Naive thymus-derived CD4-positive, alpha-beta T cell (primary cell): ENCODE measurements around the gene SP7. TPM values are rescaled to one million over a fixed set of nuclear protein-coding genes. Genes with fewer than 3 reads are reported as not detected.

Source experiments
- ATAC-seq: fragments of 150-1000 bp; cut with Tn5 transposase; 2 replicates; pipeline ENCODE4 v1.10.0; 2021; ENCODE audit warnings: mild to moderate bottlenecking, moderate library complexity
- CTCF ChIA-PET: fragments of 350-600 bp; sonication (Branson Sonifier 250); formaldehyde crosslinking; loops from one replicate; lab custom pipeline; 2021; ENCODE audit warnings: antibody characterized with exemption; lab: Charles Lee
- POLR2A ChIA-PET: fragments of 350-600 bp; sonication (Branson Sonifier 250); formaldehyde crosslinking; loops from one replicate; lab custom pipeline; 2021; ENCODE audit warnings: antibody characterized with exemption, inconsistent platforms; lab: Charles Lee
- DNase-seq, 9 donors: peaks; one replicate each; pipeline versions ENCODE4 v3.0.0 to v3.0.0-alpha.2; 2020 to 2022; ENCODE audit warnings: mixed read lengths in 1 of 9
- H3K27ac ChIP-seq: one replicate; pipeline ENCODE4 v1.7.0; 2013; ENCODE audit warnings: mild to moderate bottlenecking, low read depth, low read length, moderate library complexity
- H3K27me3 ChIP-seq, 2 donors: one replicate each; pipeline ENCODE4 v1.7.0; 2013; ENCODE audit warnings: low read length in 2 of 2, mild to moderate bottlenecking in 2 of 2, moderate library complexity in 2 of 2; ENCODE audit not compliant: control insufficient read depth in 2 of 2, insufficient read depth in 2 of 2
- H3K36me3 ChIP-seq, 3 experiments: 1 replicate in 2 of 3; 2 replicates in 1 of 3; pipeline ENCODE4 v1.7.0; 2013; ENCODE audit warnings: low read length in 3 of 3, mild to moderate bottlenecking in 3 of 3, moderate library complexity in 1 of 3; ENCODE audit not compliant: insufficient read depth in 3 of 3, control insufficient read depth in 2 of 3
- H3K4me1 ChIP-seq, 2 donors: one replicate each; pipeline ENCODE4 v1.7.0; 2013; ENCODE audit warnings: low read length in 2 of 2, mild to moderate bottlenecking in 2 of 2, moderate library complexity in 1 of 2; ENCODE audit not compliant: control insufficient read depth in 2 of 2, insufficient read depth in 2 of 2
- H3K4me3 ChIP-seq: 2 replicates; pipeline ENCODE4 v1.7.0; 2013; ENCODE audit warnings: mild to moderate bottlenecking, low read length
- H3K9me3 ChIP-seq, 3 experiments: 1 replicate in 2 of 3; 2 replicates in 1 of 3; pipeline ENCODE4 v1.7.0; 2013; ENCODE audit warnings: low read length in 3 of 3; ENCODE audit not compliant: control insufficient read depth in 2 of 3
- H3K27ac Mint-ChIP-seq, 9 donors: one replicate each; pipeline ENCODE4 v1.8.0; 2020 to 2022; ENCODE audit warnings: mixed read lengths in 9 of 9, mild to moderate bottlenecking in 8 of 9, moderate library complexity in 5 of 9, inconsistent platforms in 2 of 9
- H3K27me3 Mint-ChIP-seq, 5 donors: one replicate each; pipeline ENCODE4 v1.8.0; 2021 to 2022; ENCODE audit warnings: mixed read lengths in 5 of 5, mild to moderate bottlenecking in 1 of 5
- H3K36me3 Mint-ChIP-seq, 5 donors: one replicate each; pipeline ENCODE4 v1.8.0; 2020 to 2022; ENCODE audit warnings: mixed read lengths in 5 of 5, mild to moderate bottlenecking in 3 of 5, inconsistent platforms in 1 of 5
- H3K4me1 Mint-ChIP-seq, 7 donors: one replicate each; pipeline ENCODE4 v1.8.0; 2020 to 2022; ENCODE audit warnings: mixed read lengths in 7 of 7, mild to moderate bottlenecking in 3 of 7, inconsistent platforms in 1 of 7
- H3K4me3 Mint-ChIP-seq, 10 donors: one replicate each; pipeline ENCODE4 v1.8.0; 2020 to 2022; ENCODE audit warnings: mild to moderate bottlenecking in 10 of 10, mixed read lengths in 10 of 10, moderate library complexity in 6 of 10, inconsistent platforms in 2 of 10
- H3K9me3 Mint-ChIP-seq, 11 donors: one replicate each; pipeline ENCODE4 v1.8.0; 2020 to 2022; ENCODE audit warnings: mixed read lengths in 11 of 11, mild to moderate bottlenecking in 4 of 11, inconsistent platforms in 1 of 11, moderate library complexity in 1 of 11
- intact Hi-C, 2 donors: fragments of 100-400 bp; cut with micrococcal nuclease; formaldehyde crosslinking; loops; one replicate each; pipeline ENCODE4 v1.15.1; 2023
- polyA plus RNA-seq, 2 donors: library from polyadenylated mRNA; unstranded; fragments of 300-500 nt; fragmentation: Illumina TruSeq; gene quantifications; one replicate each; pipeline ENCODE4 v1.2.3, GENCODE V29; 2021
- total RNA-seq, 6 experiments: library from RNA in 5 of 6; stranded (reverse) in 5 of 6; gene quantifications; 1 replicate in 5 of 6; 2 replicates in 1 of 6; pipeline ENCODE4 v1.2.3 and lab custom pipeline; 2021 to 2026

Gene SP7
- total and polyA plus RNA-seq, 7 experiments from 2014 or later, result 0.13 to 0.18 TPM; not detected in 5

- DNase-seq (no peak), ATAC-seq (no peak)
- Histone ChIP-seq H3K27me3 (no peaks in the 10 kb centered on the region), H3K4me1 (peaks cover 13 to 15% of the 10 kb centered on the region in 2 donors), H3K27ac (no peak overlapping the region), H3K9me3 (no peaks in the 10 kb centered on the region), H3K4me3 (no peak overlapping the region), H3K36me3 (peaks cover 1 to 61% (median 4%) of the 10 kb centered on the region in 3 experiments)
- intact Hi-C loops, result no loop called here
- Mint-ChIP-seq H3K4me3 (peak overlapping the region in 8 of 10 donors; percentile 1 to 82 (median 38)), H3K36me3 (peaks cover 7 to 36% (median 19%) of the 10 kb centered on the region in 5 donors), H3K4me1 (peaks cover 28 to 54% (median 43%) of the 10 kb centered on the region in 7 donors), H3K27ac (peak overlapping the region in 3 of 9 donors; percentile 18 to 56 (median 40)), H3K27me3 (no peaks in the 10 kb centered on the region), H3K9me3 (no peaks in the 10 kb centered on the region)
- CTCF ChIA-PET, result interaction anchor here (1.3 kb wide), 1 partner anchor 18 kb away, joined by 4 read pairs; the partner anchor contains the start of gene AAAS
- POLR2A ChIA-PET, result interaction anchor here (2.1 kb wide), 1 partner anchor 11 kb away, joined by 10 read pairs; no protein-coding TSS in a partner anchor
These were observed 33.3 kb downstream of the SP7 start for GRCh38 chr12:53302903-53303302.

GRCh38 chr12:53300187-53300586 is 36.0 kb downstream of the SP7 start:
- peak overlapping the region; percentile 71 to 97 (median 92) for H3K27ac Mint-ChIP-seq
- Histone ChIP-seq H3K9me3 (no peaks in the 10 kb centered on the region), H3K4me1 (peaks cover 22 to 29% of the 10 kb centered on the region in 2 donors), H3K27ac (peak overlapping the region; percentile 68), H3K4me3 (peak overlapping the region; percentile 65), H3K36me3 (peaks cover 0 to 44% (median 3%) of the 10 kb centered on the region in 3 experiments), H3K27me3 (no peaks in the 10 kb centered on the region)
- CTCF ChIA-PET, result interaction anchor here (1.0 to 1.4 kb wide), 5 partner anchors 21 to 80 kb away, joined by 3 to 5 read pairs (median 3); partner anchors contain the start of gene AAAS
- no peaks in the 10 kb centered on the region for H3K27me3 Mint-ChIP-seq
- POLR2A ChIA-PET, result interaction anchor here (1.0 to 8.0 kb wide), 9 partner anchors 10 to 120 kb away, joined by 3 to 81 read pairs (median 8); partner anchors contain the start of genes AAAS, CSAD, ESPL1 and ITGB7
- H3K36me3 Mint-ChIP-seq, result peaks cover 7 to 22% (median 15%) of the 10 kb centered on the region in 5 donors
- peaks cover 43 to 81% (median 61%) of the 10 kb centered on the region in 7 donors for H3K4me1 Mint-ChIP-seq
- ATAC-seq, result no peak
- H3K4me3 Mint-ChIP-seq, result peak overlapping the region; percentile 82 to 100 (median 98)
- intact Hi-C loops, result no loop called here
- no peak for DNase-seq
- no peaks in the 10 kb centered on the region for H3K9me3 Mint-ChIP-seq

- POLR2A ChIA-PET, result interaction anchor here (1.0 to 8.0 kb wide), 12 partner anchors 11 to 220 kb away, joined by 3 to 81 read pairs (median 6); partner anchors contain the start of genes AAAS, CSAD, ESPL1 and ITGB7
- no peaks in the 10 kb centered on the region for H3K27me3 Mint-ChIP-seq
- Histone ChIP-seq H3K36me3 (peaks cover 0 to 41% (median 3%) of the 10 kb centered on the region in 3 experiments), H3K4me1 (peaks cover 28 to 34% of the 10 kb centered on the region in 2 donors), H3K9me3 (no peaks in the 10 kb centered on the region), H3K4me3 (peak within 1 kb of the TSS; percentile 65), H3K27ac (peak within 1 kb of the TSS; percentile 68), H3K27me3 (no peaks in the 10 kb centered on the region)
- peaks cover 7 to 22% (median 15%) of the 10 kb centered on the region in 5 donors for H3K36me3 Mint-ChIP-seq
- intact Hi-C loops, result loop anchor here (1.0 to 5.0 kb wide), 11 partner anchors 22 to 378 kb away; partner anchors contain the start of genes AAAS (in 2 of the 2), CSAD (in 2 of the 2), ZNF740 (in 2 of the 2) and ATP5MC2 (in 1 of the 2)
- H3K4me1 Mint-ChIP-seq, result peaks cover 47 to 87% (median 63%) of the 10 kb centered on the region in 7 donors
- ATAC-seq (peak; percentile 72), DNase-seq (peak; percentile 69 to 87 (median 86))
- peak within 1 kb of the TSS; percentile 82 to 100 (median 98) for H3K4me3 Mint-ChIP-seq
- CTCF ChIA-PET, result interaction anchor here (0.7 to 1.4 kb wide), 6 partner anchors 22 to 119 kb away, joined by 3 to 6 read pairs (median 4); partner anchors contain the start of genes AAAS, CSAD and ZNF740
- no peaks in the 10 kb centered on the region for H3K9me3 Mint-ChIP-seq
- peak within 1 kb of the TSS; percentile 71 to 97 (median 92) for H3K27ac Mint-ChIP-seq
These were observed 36.5 kb downstream of the SP7 start, which contains the start of gene MYG1 for GRCh38 chr12:53299454-53300180. Gene MYG1, plus strand, starts transcription at chr12:53299695. Its CDS starts 43 bp downstream, at chr12:53299738.

DNA sequence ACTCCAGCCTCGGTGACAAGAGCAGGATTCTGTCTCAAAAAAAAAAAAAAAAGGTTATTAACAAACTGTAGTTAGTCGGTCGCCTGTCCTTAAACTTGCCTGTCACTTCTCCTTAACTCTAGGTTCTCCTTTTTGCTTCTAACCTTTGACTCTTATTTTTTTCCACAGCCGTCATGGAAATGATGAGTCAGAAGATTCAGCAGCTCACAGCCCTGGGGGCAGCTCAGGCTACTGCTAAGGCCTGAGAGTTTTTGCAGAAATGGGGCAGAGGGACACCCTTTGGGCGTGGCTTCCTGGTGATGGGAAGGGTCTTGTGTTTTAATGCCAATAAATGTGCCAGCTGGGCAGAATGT is 37.1 kb downstream of the SP7 start:
- peaks cover 0 to 41% (median 3%) of the 10 kb centered on the region in 3 experiments for H3K36me3 ChIP-seq
- peak overlapping the region; percentile 65 for H3K4me3 ChIP-seq
- CTCF ChIA-PET, result interaction anchor here (0.7 to 1.4 kb wide), 6 partner anchors 22 to 119 kb away, joined by 3 to 6 read pairs (median 4); partner anchors contain the start of genes AAAS, CSAD and ZNF740
- Mint-ChIP-seq H3K27ac (peak overlapping the region; percentile 71 to 97 (median 92)), H3K9me3 (no peaks in the 10 kb centered on the region), H3K27me3 (no peaks in the 10 kb centered on the region), H3K36me3 (peaks cover 7 to 22% (median 15%) of the 10 kb centered on the region in 5 donors), H3K4me3 (peak overlapping the region; percentile 82 to 100 (median 98)), H3K4me1 (peaks cover 47 to 90% (median 64%) of the 10 kb centered on the region in 7 donors)
- DNase-seq, result peak in 2 of 9 donors; percentile 11 to 74
- POLR2A ChIA-PET, result interaction anchor here (1.0 to 8.0 kb wide), 12 partner anchors 11 to 219 kb away, joined by 3 to 81 read pairs (median 6); partner anchors contain the start of genes AAAS, CSAD, ESPL1 and ITGB7
- peaks cover 28 to 36% of the 10 kb centered on the region in 2 donors for H3K4me1 ChIP-seq
- peak; percentile 26 for ATAC-seq
- no peaks in the 10 kb centered on the region for H3K27me3 ChIP-seq
- intact Hi-C loops, result loop anchor here (1.0 to 5.0 kb wide), 11 partner anchors 22 to 378 kb away; partner anchors contain the start of genes AAAS (in 2 of the 2), CSAD (in 2 of the 2), ZNF740 (in 2 of the 2) and ATP5MC2 (in 1 of the 2)
- H3K9me3 ChIP-seq, result no peaks in the 10 kb centered on the region
- peak overlapping the region; percentile 68 for H3K27ac ChIP-seq

- peak overlapping the region; percentile 68 for H3K27ac ChIP-seq
- DNase-seq, result no peak
- intact Hi-C loops, result loop anchor here (2.0 to 5.0 kb wide), 3 partner anchors 47 to 379 kb away; partner anchors contain the start of genes ATP5MC2 (in 1 of the 2) and TNS2 (in 1 of the 2)
- Mint-ChIP-seq H3K4me1 (peaks cover 47 to 91% (median 61%) of the 10 kb centered on the region in 7 donors), H3K4me3 (peak overlapping the region in 9 of 10 donors; percentile 6 to 95 (median 49)), H3K36me3 (peaks cover 7 to 23% (median 15%) of the 10 kb centered on the region in 5 donors), H3K27me3 (no peaks in the 10 kb centered on the region), H3K27ac (peak overlapping the region in 7 of 9 donors; percentile 20 to 97 (median 68)), H3K9me3 (no peaks in the 10 kb centered on the region)
- H3K4me3 ChIP-seq, result no peak overlapping the region
- H3K36me3 ChIP-seq, result peaks cover 0 to 38% (median 3%) of the 10 kb centered on the region in 3 experiments
- peaks cover 28 to 36% of the 10 kb centered on the region in 2 donors for H3K4me1 ChIP-seq
- POLR2A ChIA-PET, result interaction anchor here (0.6 to 8.0 kb wide), 11 partner anchors 12 to 273 kb away, joined by 3 to 81 read pairs (median 8); partner anchors contain the start of genes AAAS, CSAD, ITGB7 and TARBP2
- CTCF ChIA-PET, result interaction anchor here (0.6 to 2.3 kb wide), 7 partner anchors 10 to 118 kb away, joined by 3 to 14 read pairs (median 5); partner anchors contain the start of genes AAAS, CSAD and ZNF740
- no peak for ATAC-seq
- H3K27me3 ChIP-seq, result no peaks in the 10 kb centered on the region
- no peaks in the 10 kb centered on the region for H3K9me3 ChIP-seq
These were observed 38.0 kb downstream of the SP7 start for GRCh38 chr12:53298164-53298563.
